Prostate gland (tissue), 2 donors: ENCODE results near the gene TPSG1. TPM values are rescaled to one million over a fixed set of nuclear protein-coding genes. Genes with fewer than 3 reads are reported as not detected.
"Not testable (repeated sequence)": the region's sequence is repeated elsewhere in the genome, so short reads cannot be mapped to it uniquely, and the experiment has no call there.

Experiments
- DNase-seq: peaks from one replicate; pipeline ENCODE4 v3.0.0-alpha.2; 2019; ENCODE audit warnings: low spot score
- H3K27ac ChIP-seq, 2 donors: fragments of 200-600 bp; sonication (generic); 2 replicates each; pipeline ENCODE4 v1.5.1; 2017 to 2019
- H3K27me3 ChIP-seq: fragments of 200-600 bp; sonication (generic); replicated peaks from 2 replicates; pipeline ENCODE4 v1.5.1; 2019; ENCODE audit not compliant: insufficient read depth
- H3K36me3 ChIP-seq, 2 donors: fragments of 200-600 bp; sonication (generic); 1 replicate in 1 of 2; 2 replicates in 1 of 2; pipeline versions ENCODE4 v1.5.1 to v1.8.1; 2017 to 2019
- H3K4me1 ChIP-seq: fragments of 200-600 bp; sonication (generic); replicated peaks from 2 replicates; pipeline ENCODE4 v1.5.1; 2019
- H3K4me3 ChIP-seq, 2 donors: fragments of 200-600 bp; sonication (generic); 2 replicates each; pipeline ENCODE4 v1.5.1; 2017 to 2019
- H3K9me3 ChIP-seq: fragments of 200-600 bp; sonication (generic); 2 replicates; pipeline ENCODE4 v1.5.1; 2017
- CTCF ChIP-seq, 4 experiments: fragments of 200-600 bp in 2 of 4; fragments of 450-650 bp in 2 of 4; sonication (generic) in 2 of 4; IDR thresholded peaks; 1 replicate in 3 of 4; 2 replicates in 1 of 4; pipeline ENCODE4 v1.5.1; 2016 to 2019; ENCODE audit warnings: antibody characterized with exemption in 4 of 4, mild to moderate bottlenecking in 2 of 4, moderate library complexity in 2 of 4
- POLR2A ChIP-seq: fragments of 450-650 bp; IDR thresholded peaks from one replicate; pipeline ENCODE4 v1.6.1; 2016; ENCODE audit warnings: antibody characterized with exemption, mild to moderate bottlenecking
- POLR2AphosphoS5 ChIP-seq: sonication (generic); formaldehyde crosslinking; IDR thresholded peaks from one replicate; pipeline ENCODE4 v1.6.1; 2017; ENCODE audit warnings: antibody characterized with exemption
- WGBS: methylation state at CpG from one replicate; pipeline ENCODE4 v1.1.5; 2018; 5-methylcytosine and 5-hydroxymethylcytosine counted together
- intact Hi-C: fragments of 100-400 bp; cut with DNase I; formaldehyde crosslinking; loops from one replicate; pipeline ENCODE4 v1.14.2; 2022
- total RNA-seq, 2 donors: library from RNA; depleted of rRNA; stranded (reverse); fragments of >200 nt; gene quantifications; one replicate each; pipeline ENCODE4 v1.1.0, GENCODE V29; 2016

The TPSG1 gene
- total RNA-seq, 2 donors from 2014 or later: not detected

- intact Hi-C loops: no loop called here
- no peak overlapping the region for H3K27ac ChIP-seq
- TF ChIP-seq CTCF (IDR thresholded peaks at IDR 0.05) (no peak), POLR2AphosphoS5 (no peak), POLR2A (no peak)
- no peaks in the 10 kb centered on the region for H3K27me3 ChIP-seq
- H3K4me3 ChIP-seq: no peak overlapping the region
- WGBS: 87% methylated on average over 9 of the region's 9 CpGs
- DNase-seq: no peak
- no peaks in the 10 kb centered on the region for H3K36me3 ChIP-seq
- H3K4me1 ChIP-seq: no peaks in the 10 kb centered on the region
- no peaks in the 10 kb centered on the region for H3K9me3 ChIP-seq
Observed at GRCh38 chr16:1237990-1238389, 12.9 kb upstream of the TPSG1 start.

DNA sequence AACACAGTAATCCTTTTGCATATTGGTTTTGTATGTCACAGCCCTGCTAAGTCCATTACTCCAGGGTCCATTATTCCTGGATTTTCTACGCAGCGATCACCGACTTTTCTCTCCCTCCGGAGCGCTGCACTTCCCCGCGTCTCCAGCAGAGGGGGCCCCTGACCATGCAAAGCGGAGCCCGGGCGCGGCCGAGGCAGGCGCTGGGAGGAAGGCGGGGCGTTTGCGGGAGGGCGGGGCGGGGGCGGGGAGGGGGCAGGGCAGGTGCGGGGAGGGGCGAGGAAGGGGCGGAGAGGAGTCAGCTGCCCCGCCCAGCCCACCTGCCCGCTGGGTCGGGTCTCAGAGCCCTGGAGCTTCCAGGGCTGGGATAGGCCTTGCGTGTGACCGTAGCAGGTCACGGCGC is 11.6 kb upstream of the TPSG1 start:
- intact Hi-C loops, H3K36me3 ChIP-seq, H3K27ac ChIP-seq, DNase-seq, H3K4me3 ChIP-seq, H3K9me3 ChIP-seq, H3K27me3 ChIP-seq, H3K4me1 ChIP-seq: not testable (repeated sequence)
- WGBS: no CpG with 5 or more reads among the region's 29 CpGs

DNA sequence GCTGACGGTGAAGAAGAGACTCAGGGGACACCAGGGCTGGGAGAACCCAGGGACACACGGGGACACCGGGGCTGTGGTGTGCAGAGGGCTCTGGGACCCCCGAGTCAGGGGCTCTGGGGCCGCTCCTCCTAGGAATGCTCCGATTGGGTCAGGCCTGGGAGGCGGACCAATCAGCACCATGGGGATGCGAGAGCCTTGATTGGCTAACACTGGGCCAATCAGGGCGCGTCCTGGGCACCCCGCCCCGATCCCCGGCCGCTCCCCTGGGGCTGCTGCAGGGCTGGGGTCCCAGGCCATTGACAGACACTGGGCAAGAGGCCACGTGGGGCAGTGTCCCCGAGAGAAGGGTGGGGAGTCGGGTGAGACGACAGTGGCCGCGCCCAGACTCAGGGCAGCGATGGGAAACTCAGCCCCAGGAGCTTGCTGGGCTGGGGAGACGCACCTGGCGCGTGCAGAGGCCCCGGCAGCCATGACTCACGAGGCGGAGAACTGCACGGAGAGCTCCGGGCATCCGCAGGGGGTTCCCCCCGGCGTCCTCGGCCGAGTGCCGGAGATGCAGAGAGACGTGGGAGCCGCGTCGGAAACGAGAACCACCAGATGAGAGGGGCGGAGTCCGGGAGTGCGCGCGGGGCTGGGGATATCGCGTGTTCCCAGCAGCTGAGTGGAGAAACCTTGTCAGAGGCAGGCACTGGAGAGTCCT is 7.1 kb upstream of the TPSG1 start:
- WGBS: no CpG with 5 or more reads among the region's 47 CpGs
- H3K36me3 ChIP-seq, intact Hi-C loops, H3K4me3 ChIP-seq, H3K27ac ChIP-seq, H3K9me3 ChIP-seq, DNase-seq, H3K4me1 ChIP-seq, H3K27me3 ChIP-seq: not testable (repeated sequence)

DNA sequence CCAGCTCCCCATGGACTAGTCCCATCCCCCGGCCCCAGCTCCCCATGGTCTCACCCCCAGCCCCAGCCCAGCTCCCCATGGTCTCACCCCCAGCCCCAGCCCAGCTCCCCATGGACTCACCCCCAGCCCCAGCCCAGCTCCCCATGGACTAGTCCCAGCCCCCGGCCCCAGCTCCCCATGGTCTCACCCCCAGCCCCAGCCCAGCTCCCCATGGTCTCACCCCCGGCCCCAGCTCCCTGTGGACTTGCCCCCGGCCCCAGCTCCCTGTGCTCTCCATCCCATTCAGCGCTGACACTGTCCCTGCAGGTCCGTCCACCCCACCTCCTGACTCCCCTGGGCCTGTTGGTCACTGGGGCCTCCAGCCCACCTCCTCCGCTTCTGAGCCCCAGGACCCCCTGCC is 6.2 kb upstream of the TPSG1 start:
- DNase-seq, intact Hi-C loops, H3K36me3 ChIP-seq, H3K4me1 ChIP-seq, H3K27me3 ChIP-seq, H3K9me3 ChIP-seq, H3K4me3 ChIP-seq, H3K27ac ChIP-seq: not testable (repeated sequence)
- 88% methylated on average over 3 of the region's 7 CpGs for whole genome bisulfite sequencing

GRCh38 chr16:1230471-1231212 is 5.6 kb upstream of the TPSG1 start:
- H3K4me1 ChIP-seq, H3K36me3 ChIP-seq, H3K4me3 ChIP-seq, intact Hi-C loops, H3K27ac ChIP-seq, H3K9me3 ChIP-seq, H3K27me3 ChIP-seq, DNase-seq: not testable (repeated sequence)
- 69% methylated on average over 15 of the region's 17 CpGs for WGBS

DNA sequence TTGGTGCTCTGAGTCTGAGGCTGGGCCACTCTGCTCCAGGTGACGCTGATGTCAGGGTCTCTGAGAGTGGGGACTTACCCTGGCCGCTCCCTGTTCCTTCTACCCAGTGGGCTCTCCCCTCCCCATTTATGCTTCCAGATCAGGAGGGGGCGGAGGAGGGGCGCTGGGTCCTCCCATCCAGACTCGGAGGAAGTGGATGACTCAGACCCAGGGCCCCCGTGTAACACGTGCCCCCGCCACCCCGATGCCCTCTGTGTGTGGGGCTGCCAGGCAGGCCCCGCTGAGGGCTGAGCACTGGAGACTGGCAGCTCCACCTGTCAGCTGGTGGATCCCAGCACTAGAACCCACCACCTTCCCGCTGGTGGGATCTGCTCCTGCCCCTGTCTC is 5.0 kb upstream of the TPSG1 start, which contains the start of gene TPSB2:
Gene TPSB2, minus strand, starts transcription at position 101 of the 387 bp plus-strand sequence. CDS start 233 bp downstream, outside the sequence.
- H3K4me1 ChIP-seq, H3K27ac ChIP-seq, H3K36me3 ChIP-seq, H3K4me3 ChIP-seq, H3K27me3 ChIP-seq, intact Hi-C loops, DNase-seq, H3K9me3 ChIP-seq: not testable (repeated sequence)
- WGBS: no CpG with 5 or more reads among the region's 11 CpGs

DNA sequence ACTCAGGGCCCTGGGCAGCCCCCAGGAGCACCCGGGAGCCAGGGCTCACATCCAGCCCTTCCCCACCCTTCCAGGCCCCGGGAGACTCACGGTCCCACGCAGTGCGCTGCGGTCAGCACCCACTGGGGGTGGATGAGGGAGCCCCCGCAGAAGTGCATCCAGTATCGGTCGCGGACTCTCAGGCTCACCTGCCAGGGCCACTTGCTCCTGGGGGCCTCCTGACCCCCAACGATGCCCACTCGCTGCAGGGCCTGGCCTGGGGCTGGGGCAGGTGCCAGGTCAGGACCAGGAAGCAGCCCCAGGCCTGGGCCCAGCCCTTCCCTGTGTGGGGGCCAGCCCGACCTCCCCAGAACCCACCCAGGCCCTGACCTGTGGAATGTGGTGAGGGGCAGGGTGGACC is 4.4 kb upstream of the TPSG1 start:
- H3K27me3 ChIP-seq, H3K27ac ChIP-seq, H3K36me3 ChIP-seq, DNase-seq, intact Hi-C loops, H3K4me1 ChIP-seq, H3K4me3 ChIP-seq, H3K9me3 ChIP-seq: not testable (repeated sequence)
- no CpG with 5 or more reads among the region's 13 CpGs for WGBS

- 62% methylated on average over 7 of the region's 7 CpGs for WGBS
Observed at GRCh38 chr16:1228227-1228626, 3.2 kb upstream of the TPSG1 start.

DNA sequence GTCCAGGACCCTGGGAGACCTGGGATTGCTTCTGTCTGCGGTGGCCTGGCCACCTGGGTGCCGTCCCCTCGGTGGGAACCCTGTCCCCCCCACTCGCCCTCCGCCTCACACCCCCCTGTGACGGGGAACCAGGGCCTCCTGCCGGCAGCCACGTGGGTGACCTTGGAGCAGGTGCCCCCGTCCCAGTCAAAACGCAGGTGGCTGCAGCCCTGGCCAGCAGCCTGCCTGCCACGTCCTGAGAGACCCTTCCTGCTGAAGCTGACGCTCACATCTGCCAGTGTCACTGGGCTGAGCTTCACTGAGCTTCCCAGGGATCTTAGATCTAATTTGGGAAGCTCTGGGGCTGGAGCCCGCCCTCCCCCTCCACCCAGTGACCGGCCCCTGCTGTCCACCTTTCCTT is 1.6 kb upstream of the TPSG1 start:
- H3K4me1 ChIP-seq, intact Hi-C loops, DNase-seq, H3K27me3 ChIP-seq, H3K36me3 ChIP-seq, H3K27ac ChIP-seq, H3K9me3 ChIP-seq, H3K4me3 ChIP-seq: not testable (repeated sequence)
- 28% methylated on average over 12 of the region's 14 CpGs for WGBS

More at GRCh38 chr16:1228227-1228626, 3.2 kb upstream of the TPSG1 start:
- H3K36me3 ChIP-seq, intact Hi-C loops, DNase-seq, H3K27ac ChIP-seq, H3K27me3 ChIP-seq, H3K9me3 ChIP-seq, H3K4me3 ChIP-seq, H3K4me1 ChIP-seq: not testable (repeated sequence)

- intact Hi-C loops, H3K9me3 ChIP-seq, H3K27me3 ChIP-seq, H3K36me3 ChIP-seq, DNase-seq, H3K27ac ChIP-seq, H3K4me3 ChIP-seq, H3K4me1 ChIP-seq: not testable (repeated sequence)
- WGBS: 35% methylated on average over 21 of the region's 24 CpGs
Observed at GRCh38 chr16:1225728-1226311, 752 bp upstream of the TPSG1 start.
